ENCODE data around the gene ZFYVE19. TPM values are rescaled to one million over a fixed set of nuclear protein-coding genes. Genes with fewer than 3 reads are reported as not detected.

ZFYVE19 gene
- total RNA-seq, 2 experiments from 2014 or later, result 29.4 to 35.6 TPM

DNA sequence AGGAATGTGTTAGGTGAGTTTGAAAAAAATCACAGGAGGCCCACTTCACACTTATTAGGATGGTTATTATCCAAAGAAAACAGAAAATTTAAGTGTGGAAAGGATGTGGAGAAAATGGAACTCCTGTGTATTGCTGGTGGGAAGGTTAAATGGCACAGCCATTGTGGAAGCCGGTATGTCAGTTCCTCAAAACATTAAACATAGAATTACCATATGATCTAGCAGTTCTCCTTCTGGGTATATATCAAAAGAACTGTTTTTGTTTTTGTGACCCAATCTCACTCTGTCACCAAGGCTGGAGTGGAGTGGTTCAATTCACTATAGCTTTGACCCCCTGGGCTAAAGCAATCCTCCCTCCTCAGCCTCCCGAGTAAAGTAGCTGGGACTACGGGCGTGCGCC lies 10.4 kb upstream of the ZFYVE19 start:
- DNase-seq (no peak), ATAC-seq (no peak)
- Mint-ChIP-seq H3K4me1 (ENCODE audit: low read depth) (no peaks in the 10 kb centered on the region), H3K36me3 (ENCODE audit: low read depth) (peaks cover 19% of the 10 kb centered on the region), H3K4me3 (no peak overlapping the region), H3K27me3 (ENCODE audit: low read depth) (no peaks in the 10 kb centered on the region), H3K9me3 (ENCODE audit: insufficient read depth) (no peaks in the 10 kb centered on the region), H3K27ac (no peak overlapping the region)
- ChIA-PET POLR2A (interaction anchor here (1.0 kb wide), 1 partner anchor 10 kb away, joined by 3 read pairs; no protein-coding TSS in a partner anchor), CTCF (interaction anchor here (0.6 to 3.4 kb wide), 3 partner anchors 14 to 180 kb away, joined by 3 to 16 read pairs (median 4); no protein-coding TSS in a partner anchor)

DNA sequence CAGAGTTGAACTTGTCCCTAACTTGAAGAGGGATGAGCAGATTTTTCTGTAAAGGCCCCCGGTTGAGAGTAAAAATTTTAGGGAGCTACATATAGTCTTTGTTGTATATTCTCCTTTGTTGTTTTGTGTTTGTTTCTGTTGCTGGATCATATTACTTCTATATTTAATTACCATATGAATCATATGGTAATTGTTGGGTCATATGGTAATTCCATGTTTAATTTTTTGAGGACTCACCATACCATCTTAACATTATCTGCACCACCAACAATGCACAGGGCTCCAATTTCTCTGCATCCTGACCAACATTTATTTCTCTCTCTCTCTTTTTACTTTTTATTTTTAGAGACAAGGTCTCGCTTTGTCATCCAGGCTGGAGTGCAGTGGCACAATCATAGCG lies 7.4 kb upstream of the ZFYVE19 start:
- no peak for DNase-seq
- Mint-ChIP-seq H3K4me3 (no peak overlapping the region), H3K27me3 (ENCODE audit: low read depth) (no peaks in the 10 kb centered on the region), H3K27ac (no peak overlapping the region), H3K36me3 (ENCODE audit: low read depth) (peaks cover 17% of the 10 kb centered on the region), H3K9me3 (ENCODE audit: insufficient read depth) (no peaks in the 10 kb centered on the region), H3K4me1 (ENCODE audit: low read depth) (no peaks in the 10 kb centered on the region)
- CTCF ChIA-PET, result interaction anchor here (1.1 kb wide), 1 partner anchor 17 kb away, joined by 3 read pairs; no protein-coding TSS in a partner anchor
- POLR2A ChIA-PET, result no interaction called here
- no peak for ATAC-seq

DNA sequence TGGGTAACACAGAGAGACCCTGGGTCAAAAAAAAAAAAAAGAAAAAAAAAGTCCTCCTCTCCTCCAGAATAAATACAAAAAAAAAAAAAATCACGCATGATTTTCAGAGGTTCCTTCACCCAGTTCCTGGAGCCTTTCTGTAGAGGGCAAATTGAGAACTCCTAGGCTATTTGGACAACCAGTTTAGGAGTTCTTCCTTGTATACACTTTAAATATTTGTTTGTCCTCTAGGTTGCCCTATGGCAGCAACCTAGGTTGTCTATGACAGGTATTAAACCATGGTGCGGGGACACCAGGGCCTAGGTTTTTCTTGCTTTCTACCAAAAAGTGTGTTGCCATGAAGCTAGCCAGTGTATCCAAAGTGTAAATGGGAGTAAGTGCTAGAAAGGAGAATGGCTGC lies 3.8 kb upstream of the ZFYVE19 start:
- H3K27ac Mint-ChIP-seq, result no peak overlapping the region
- POLR2A ChIA-PET, result no interaction called here
- peaks cover 19% of the 10 kb centered on the region for H3K36me3 Mint-ChIP-seq (ENCODE audit: low read depth)
- no peak overlapping the region for H3K4me3 Mint-ChIP-seq
- DNase-seq, result no peak
- H3K27me3 Mint-ChIP-seq (ENCODE audit: low read depth), result no peaks in the 10 kb centered on the region
- H3K4me1 Mint-ChIP-seq (ENCODE audit: low read depth), result peaks cover 7% of the 10 kb centered on the region
- no peak for ATAC-seq
- CTCF ChIA-PET, result no interaction called here
- H3K9me3 Mint-ChIP-seq (ENCODE audit: insufficient read depth), result no peaks in the 10 kb centered on the region

DNA sequence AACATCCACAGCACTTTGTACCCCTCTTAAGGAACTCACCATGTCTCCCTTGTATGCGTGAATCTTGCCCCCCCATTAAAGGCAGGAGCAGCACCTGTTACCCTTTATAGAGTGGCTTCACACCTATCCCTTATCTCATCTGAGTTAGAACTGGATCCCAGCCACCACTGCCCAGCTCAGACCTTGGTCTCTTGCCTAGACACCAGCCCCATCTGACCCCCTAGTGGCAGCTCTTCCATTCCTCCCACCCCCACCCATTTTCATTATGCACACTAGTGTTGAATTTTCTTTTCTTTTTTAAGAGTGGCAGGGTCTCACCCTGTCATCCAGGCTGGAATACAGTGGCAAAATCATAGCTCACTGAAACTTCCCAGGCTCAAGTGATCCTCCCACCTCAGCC lies 3.2 kb upstream of the ZFYVE19 start:
- Mint-ChIP-seq H3K4me3 (no peak overlapping the region), H3K9me3 (ENCODE audit: insufficient read depth) (no peaks in the 10 kb centered on the region), H3K36me3 (ENCODE audit: low read depth) (peaks cover 14% of the 10 kb centered on the region), H3K27ac (no peak overlapping the region), H3K27me3 (ENCODE audit: low read depth) (no peaks in the 10 kb centered on the region), H3K4me1 (ENCODE audit: low read depth) (peaks cover 13% of the 10 kb centered on the region)
- ATAC-seq, result no peak
- ChIA-PET POLR2A (interaction anchor here (0.6 kb wide), 2 partner anchors 59 to 598 kb away, joined by 3 read pairs; no protein-coding TSS in a partner anchor), CTCF (no interaction called here)
- no peak for DNase-seq

DNA sequence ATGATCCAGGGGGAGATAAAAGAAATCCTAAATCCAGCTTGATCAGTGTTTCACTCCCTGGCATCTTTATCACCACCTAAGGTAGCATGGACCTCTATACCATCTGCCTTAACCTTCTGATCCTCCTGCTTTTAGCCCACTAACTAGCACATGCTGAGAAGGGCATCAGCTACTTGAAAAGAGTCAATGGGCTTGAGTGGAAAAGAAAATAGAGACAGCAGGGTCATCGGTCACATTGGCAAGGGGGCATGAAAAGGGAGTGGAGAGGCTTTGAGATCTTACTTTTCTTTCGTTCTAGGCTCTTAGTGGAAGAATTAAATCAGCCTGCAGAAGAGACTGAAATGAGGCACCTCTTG lies 239 bp upstream of the ZFYVE19 start:
- H3K27me3 Mint-ChIP-seq (ENCODE audit: low read depth), result no peaks in the 10 kb centered on the region
- peaks cover 20% of the 10 kb centered on the region for H3K4me1 Mint-ChIP-seq (ENCODE audit: low read depth)
- peaks cover 18% of the 10 kb centered on the region for H3K36me3 Mint-ChIP-seq (ENCODE audit: low read depth)
- no peak for DNase-seq
- H3K27ac Mint-ChIP-seq, result peak overlapping the region; percentile 99
- peak overlapping the region; percentile 94 for H3K4me3 Mint-ChIP-seq
- POLR2A ChIA-PET, result interaction anchor here (0.6 to 3.0 kb wide), 6 partner anchors 10 to 215 kb away, joined by 3 to 12 read pairs (median 4); partner anchors contain the start of genes GCHFR and RAD51
- no peaks in the 10 kb centered on the region for H3K9me3 Mint-ChIP-seq (ENCODE audit: insufficient read depth)
- CTCF ChIA-PET, result interaction anchor here (0.9 to 2.9 kb wide), 4 partner anchors 20 to 88 kb away, joined by 4 to 15 read pairs (median 8); partner anchors contain the start of gene VPS18
- peak; percentile 1 for ATAC-seq

DNA sequence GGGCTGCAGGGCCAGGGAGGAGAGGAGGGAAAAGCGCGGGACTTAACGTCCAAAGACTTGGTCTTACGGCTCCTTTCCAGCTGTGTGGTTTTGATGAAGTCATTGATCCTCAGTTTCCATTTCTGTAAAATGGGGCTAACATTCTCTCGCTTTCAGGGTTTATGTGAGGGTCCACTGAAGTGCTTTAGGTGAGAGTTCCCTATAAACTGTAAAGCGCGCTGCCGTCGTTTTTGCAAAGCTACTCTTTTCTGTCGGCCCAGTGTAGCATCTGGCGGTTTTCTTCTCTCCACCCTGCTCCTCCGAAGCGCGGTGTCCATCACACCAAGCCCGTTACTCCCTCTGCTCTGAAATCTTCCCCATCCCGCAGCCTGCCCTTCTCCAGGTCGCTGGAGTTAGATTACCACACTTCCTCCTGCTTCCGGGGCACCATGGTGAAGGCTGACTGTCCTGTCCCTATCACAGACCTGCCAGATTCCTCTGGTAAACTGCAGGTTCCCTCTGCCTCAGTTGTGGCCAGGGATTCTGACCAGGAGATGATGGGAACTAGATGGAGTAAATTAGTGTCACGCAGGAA lies 1.1 kb downstream of the ZFYVE19 start:
- Mint-ChIP-seq H3K4me3 (peak overlapping the region; percentile 94), H3K9me3 (ENCODE audit: insufficient read depth) (no peaks in the 10 kb centered on the region), H3K27ac (peak overlapping the region; percentile 99), H3K27me3 (ENCODE audit: low read depth) (no peaks in the 10 kb centered on the region), H3K36me3 (ENCODE audit: low read depth) (peaks cover 20% of the 10 kb centered on the region), H3K4me1 (ENCODE audit: low read depth) (peaks cover 20% of the 10 kb centered on the region)
- DNase-seq (no peak), ATAC-seq (no peak)
- CTCF ChIA-PET, result interaction anchor here (0.7 to 2.9 kb wide), 4 partner anchors 21 to 124 kb away, joined by 3 to 15 read pairs (median 8); partner anchors contain the start of gene VPS18
- POLR2A ChIA-PET, result interaction anchor here (1.0 to 3.0 kb wide), 3 partner anchors 23 to 113 kb away, joined by 3 to 12 read pairs (median 3); partner anchors contain the start of gene RAD51

DNA sequence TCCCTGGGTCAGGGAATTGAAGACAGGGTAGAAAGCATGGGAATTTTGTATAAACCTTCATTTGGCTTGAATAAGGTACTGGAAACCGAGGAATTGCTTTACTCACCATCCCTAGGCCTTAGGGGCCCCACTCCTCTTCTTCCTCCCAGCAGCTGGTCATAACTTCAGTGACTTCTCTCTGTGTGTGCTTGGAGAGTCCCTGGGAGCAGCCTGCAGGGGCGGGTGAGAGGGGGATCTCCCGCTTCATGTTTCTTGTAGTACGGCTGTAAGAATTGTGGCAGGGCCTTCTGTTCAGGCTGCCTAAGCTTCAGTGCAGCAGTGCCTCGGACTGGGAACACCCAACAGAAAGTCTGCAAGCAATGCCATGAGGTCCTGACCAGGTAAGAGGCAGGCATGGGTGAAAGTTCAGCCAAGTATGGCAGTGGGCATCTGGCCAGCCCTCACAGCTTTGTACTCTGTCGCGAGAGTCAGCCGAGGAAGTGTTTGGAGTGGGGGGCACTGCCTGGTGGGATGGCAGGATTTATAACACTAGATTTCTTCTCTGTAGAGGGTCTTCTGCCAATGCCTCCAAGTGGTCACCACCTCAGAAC lies 2.1 kb downstream of the ZFYVE19 start:
- ATAC-seq (no peak), DNase-seq (no peak)
- Mint-ChIP-seq H3K27ac (no peak overlapping the region), H3K4me3 (peak overlapping the region; percentile 94), H3K27me3 (ENCODE audit: low read depth) (no peaks in the 10 kb centered on the region), H3K9me3 (ENCODE audit: insufficient read depth) (no peaks in the 10 kb centered on the region), H3K4me1 (ENCODE audit: low read depth) (peaks cover 20% of the 10 kb centered on the region), H3K36me3 (ENCODE audit: low read depth) (peaks cover 20% of the 10 kb centered on the region)
- ChIA-PET POLR2A (interaction anchor here (1.0 kb wide), 1 partner anchor 114 kb away, joined by 3 read pairs; the partner anchor contains the start of gene RAD51), CTCF (interaction anchor here (0.8 to 2.9 kb wide), 2 partner anchors 22 to 49 kb away, joined by 3 to 15 read pairs; no protein-coding TSS in a partner anchor)

DNA sequence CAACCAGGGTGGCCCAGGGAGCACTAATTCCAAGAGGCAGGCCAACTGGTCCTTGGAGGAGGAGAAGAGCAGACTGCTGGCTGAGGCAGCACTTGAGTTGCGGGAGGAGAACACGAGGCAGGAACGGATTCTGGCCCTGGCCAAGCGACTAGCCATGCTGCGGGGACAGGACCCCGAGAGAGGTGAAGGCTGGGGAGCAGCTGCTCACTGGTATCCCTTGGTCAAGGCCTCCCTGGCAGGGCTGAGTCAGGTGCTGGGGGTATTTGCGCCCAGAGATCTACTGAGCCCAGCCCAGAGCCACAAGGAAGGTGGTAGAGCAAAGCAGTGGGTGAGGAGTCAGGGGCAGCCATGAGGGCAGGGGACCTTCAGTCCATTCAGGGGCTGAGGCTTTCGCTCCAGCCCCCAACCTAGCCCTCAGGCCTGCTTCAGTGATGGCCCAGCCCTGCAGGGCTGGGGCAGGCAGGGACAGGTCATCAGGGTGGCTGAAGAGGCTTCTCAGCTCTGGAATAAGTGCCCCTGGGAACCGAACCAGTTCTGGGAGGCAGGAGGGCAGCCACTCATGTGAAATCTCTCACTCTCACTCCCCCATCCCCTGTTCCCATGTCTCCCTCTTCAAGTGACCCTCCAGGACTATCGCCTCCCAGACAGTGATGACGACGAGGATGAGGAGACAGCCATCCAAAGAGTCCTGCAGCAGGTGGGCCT lies 6.0 kb downstream of the ZFYVE19 start:
- ChIA-PET POLR2A (interaction anchor here (0.6 kb wide), 2 partner anchors 422 to 1531 kb away, joined by 3 read pairs; no protein-coding TSS in a partner anchor), CTCF (no interaction called here)
- no peaks in the 10 kb centered on the region for H3K9me3 Mint-ChIP-seq (ENCODE audit: insufficient read depth)
- peaks cover 14% of the 10 kb centered on the region for H3K4me1 Mint-ChIP-seq (ENCODE audit: low read depth)
- H3K4me3 Mint-ChIP-seq, result no peak overlapping the region
- H3K36me3 Mint-ChIP-seq (ENCODE audit: low read depth), result peaks cover 27% of the 10 kb centered on the region
- no peak for ATAC-seq
- no peak for DNase-seq
- H3K27ac Mint-ChIP-seq, result no peak overlapping the region
- no peaks in the 10 kb centered on the region for H3K27me3 Mint-ChIP-seq (ENCODE audit: low read depth)

DNA sequence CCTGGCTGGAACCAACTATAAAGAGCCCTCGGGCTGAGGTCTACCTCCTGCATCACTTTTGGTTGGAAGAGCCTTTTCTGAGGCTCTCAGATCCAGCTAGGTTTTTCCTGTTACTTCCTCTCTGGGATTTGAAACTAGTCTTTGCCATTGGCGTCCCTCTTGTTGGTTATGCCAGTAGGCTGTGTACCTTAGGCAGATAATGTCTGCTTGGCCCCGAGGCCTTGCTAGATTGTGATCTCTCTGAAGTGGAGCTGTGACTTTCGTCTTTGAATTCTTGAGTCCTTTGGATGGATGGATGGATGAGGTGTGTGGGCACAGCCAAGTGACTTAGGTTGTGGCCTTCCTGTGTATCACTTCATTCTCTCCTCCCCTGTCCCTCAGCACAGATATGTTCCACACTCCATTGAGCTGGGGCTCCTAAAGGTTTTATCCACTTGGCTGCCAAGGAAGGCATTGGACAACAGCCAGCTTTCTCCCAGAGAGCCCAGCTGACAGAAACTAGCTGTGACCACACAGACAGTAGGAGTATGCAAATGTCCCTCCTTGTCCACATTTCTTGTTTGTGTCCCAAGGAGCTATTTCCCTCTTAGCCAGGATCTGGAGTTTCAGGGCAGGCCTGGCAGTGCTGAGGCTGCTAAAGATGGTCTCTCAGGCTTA lies 8.3 kb downstream of the ZFYVE19 start:
- DNase-seq (no peak), ATAC-seq (no peak)
- POLR2A ChIA-PET, result interaction anchor here (0.7 kb wide), 1 partner anchor 28 kb away, joined by 3 read pairs; no protein-coding TSS in a partner anchor
- no peaks in the 10 kb centered on the region for H3K27me3 Mint-ChIP-seq (ENCODE audit: low read depth)
- H3K4me3 Mint-ChIP-seq, result no peak overlapping the region
- CTCF ChIA-PET, result interaction anchor here (0.6 to 0.8 kb wide), 2 partner anchors 136 to 302 kb away, joined by 3 read pairs; no protein-coding TSS in a partner anchor
- peaks cover 23% of the 10 kb centered on the region for H3K36me3 Mint-ChIP-seq (ENCODE audit: low read depth)
- H3K9me3 Mint-ChIP-seq (ENCODE audit: insufficient read depth), result no peaks in the 10 kb centered on the region
- no peaks in the 10 kb centered on the region for H3K4me1 Mint-ChIP-seq (ENCODE audit: low read depth)
- H3K27ac Mint-ChIP-seq, result no peak overlapping the region

DNA sequence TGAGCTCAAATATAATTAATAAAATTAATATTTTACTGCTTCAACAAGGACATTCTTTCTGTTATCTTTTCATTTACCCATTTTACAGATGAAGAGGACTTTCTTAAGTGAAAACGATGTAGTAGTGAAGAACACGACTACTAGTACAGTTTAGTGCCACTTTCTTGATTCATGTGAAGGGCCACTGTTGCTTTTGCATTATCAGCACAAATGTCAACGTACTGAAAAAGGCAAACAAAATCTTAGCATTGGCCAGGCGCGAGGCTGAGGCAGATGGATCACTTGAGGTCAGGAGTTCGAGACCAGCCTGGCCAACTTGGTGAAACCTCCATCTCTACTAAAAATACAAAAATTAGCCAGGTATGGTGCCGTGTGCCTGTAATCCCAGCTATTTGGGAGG lies 12.2 kb downstream of the ZFYVE19 start:
- POLR2A ChIA-PET, result no interaction called here
- CTCF ChIA-PET, result interaction anchor here (0.7 to 1.0 kb wide), 2 partner anchors 38 to 75 kb away, joined by 3 read pairs; partner anchors contain the start of gene VPS18

DNA sequence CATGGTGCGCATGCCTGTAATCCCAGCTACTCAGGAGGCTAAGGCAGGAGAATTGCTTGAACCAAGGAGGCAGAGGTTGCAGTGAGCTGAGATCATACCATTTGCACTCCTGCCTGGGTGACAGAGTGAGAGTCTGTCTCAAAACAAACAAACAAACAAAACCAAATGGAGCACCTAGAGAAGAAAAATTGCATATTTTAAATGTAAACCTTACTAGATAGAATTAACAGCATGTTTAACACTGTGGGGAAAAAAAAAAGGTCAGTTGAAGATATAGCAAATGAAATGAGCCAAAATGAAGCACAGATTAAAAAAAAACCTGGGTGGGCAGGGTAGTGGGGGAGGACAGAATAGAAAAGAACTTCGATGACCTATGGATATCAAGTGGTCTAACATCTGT lies 14.3 kb downstream of the ZFYVE19 start:
- H3K4me3 Mint-ChIP-seq, result no peak overlapping the region
- peaks cover 3% of the 10 kb centered on the region for H3K27me3 Mint-ChIP-seq (ENCODE audit: low read depth)
- CTCF ChIA-PET, result no interaction called here
- POLR2A ChIA-PET, result no interaction called here
- H3K4me1 Mint-ChIP-seq (ENCODE audit: low read depth), result no peaks in the 10 kb centered on the region
- no peaks in the 10 kb centered on the region for H3K36me3 Mint-ChIP-seq (ENCODE audit: low read depth)
- no peak overlapping the region for H3K27ac Mint-ChIP-seq
- DNase-seq (no peak), ATAC-seq (no peak)
- H3K9me3 Mint-ChIP-seq (ENCODE audit: insufficient read depth), result no peaks in the 10 kb centered on the region

More for the DNA sequence above, 12.2 kb downstream of the ZFYVE19 start:
- peaks cover 1% of the 10 kb centered on the region for H3K27me3 Mint-ChIP-seq (ENCODE audit: low read depth)
- peaks cover 10% of the 10 kb centered on the region for H3K36me3 Mint-ChIP-seq (ENCODE audit: low read depth)
- no peaks in the 10 kb centered on the region for H3K4me1 Mint-ChIP-seq (ENCODE audit: low read depth)
- ATAC-seq (no peak), DNase-seq (no peak)
- no peak overlapping the region for H3K4me3 Mint-ChIP-seq
- H3K9me3 Mint-ChIP-seq (ENCODE audit: insufficient read depth), result no peaks in the 10 kb centered on the region
- H3K27ac Mint-ChIP-seq, result no peak overlapping the region

Data from activated CD8-positive, alpha-beta T cell treated with anti-CD3 and anti-CD28 coated beads, Interleukin-2, amount 10 ng/mL, durations not matched to agents 7 days and 5 days (primary cell).